Type B pancreatic cell (in vitro differentiated cells): Measurements from ENCODE around the gene ZNF385D. TPM values are rescaled to one million over a fixed set of nuclear protein-coding genes. Genes with fewer than 3 reads are reported as not detected.

ENCODE experiments used
- DNase-seq: peaks from one replicate; pipeline ENCODE4 v3.0.0; 2021; ENCODE audit warnings: mixed read lengths; ENCODE audit not compliant: unreplicated experiment; ENCODE audit errors: extremely low spot score
- H3K27ac Mint-ChIP-seq: 2 replicates; pipeline ENCODE4 v1.8.0; 2021; ENCODE audit warnings: mild to moderate bottlenecking, mixed read lengths
- H3K27me3 Mint-ChIP-seq: 2 replicates; pipeline ENCODE4 v1.8.0; 2021; ENCODE audit warnings: mixed read lengths
- H3K36me3 Mint-ChIP-seq: 2 replicates; pipeline ENCODE4 v1.8.0; 2021; ENCODE audit warnings: mixed read lengths
- H3K4me1 Mint-ChIP-seq: one replicate; pipeline ENCODE4 v1.8.0; 2021; ENCODE audit warnings: mixed read lengths; ENCODE audit not compliant: unreplicated experiment
- H3K4me3 Mint-ChIP-seq: 2 replicates; pipeline ENCODE4 v1.8.0; 2021; ENCODE audit warnings: mild to moderate bottlenecking, mixed read lengths
- H3K9me3 Mint-ChIP-seq: 2 replicates; pipeline ENCODE4 v1.8.0; 2021; ENCODE audit warnings: mixed read lengths
- total RNA-seq: library from RNA; stranded (reverse); gene quantifications from 2 replicates; pipeline ENCODE4 v1.2.1, GENCODE V29; 2021; ENCODE audit warnings: low replicate concordance
- TF ChIP-seq, protein P1 (sequence below): fragments of 200-600 bp; sonication (generic); conservative IDR thresholded peaks from 2 replicates; pipeline ENCODE4 v1.5.0; 2021; ENCODE audit warnings: antibody characterized with exemption, mild to moderate bottlenecking

The ZNF385D gene
- total RNA-seq, 1 donor from 2014 or later = 7.5 TPM

DNA sequence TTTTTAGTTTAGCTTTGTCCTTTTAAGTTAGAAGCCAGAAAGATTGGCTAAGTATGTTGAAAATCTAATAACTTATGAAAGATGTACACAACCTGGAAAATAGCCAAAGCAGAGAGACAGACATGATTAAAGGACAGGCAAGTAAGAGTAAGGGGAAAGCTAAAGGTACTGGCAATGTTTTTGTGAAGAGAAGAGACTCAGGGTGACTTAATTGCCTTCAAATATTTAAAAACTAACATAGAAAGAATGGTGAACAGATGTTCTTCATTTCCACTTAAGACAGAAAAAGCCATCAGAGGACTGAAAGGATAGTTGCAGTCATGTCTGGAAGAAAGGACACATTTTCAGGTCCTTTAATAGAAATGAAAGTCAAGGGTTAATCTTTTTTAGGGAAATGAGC, 68.8 kb downstream of the ZNF385D start:
- TF ChIP-seq, protein P1, sequence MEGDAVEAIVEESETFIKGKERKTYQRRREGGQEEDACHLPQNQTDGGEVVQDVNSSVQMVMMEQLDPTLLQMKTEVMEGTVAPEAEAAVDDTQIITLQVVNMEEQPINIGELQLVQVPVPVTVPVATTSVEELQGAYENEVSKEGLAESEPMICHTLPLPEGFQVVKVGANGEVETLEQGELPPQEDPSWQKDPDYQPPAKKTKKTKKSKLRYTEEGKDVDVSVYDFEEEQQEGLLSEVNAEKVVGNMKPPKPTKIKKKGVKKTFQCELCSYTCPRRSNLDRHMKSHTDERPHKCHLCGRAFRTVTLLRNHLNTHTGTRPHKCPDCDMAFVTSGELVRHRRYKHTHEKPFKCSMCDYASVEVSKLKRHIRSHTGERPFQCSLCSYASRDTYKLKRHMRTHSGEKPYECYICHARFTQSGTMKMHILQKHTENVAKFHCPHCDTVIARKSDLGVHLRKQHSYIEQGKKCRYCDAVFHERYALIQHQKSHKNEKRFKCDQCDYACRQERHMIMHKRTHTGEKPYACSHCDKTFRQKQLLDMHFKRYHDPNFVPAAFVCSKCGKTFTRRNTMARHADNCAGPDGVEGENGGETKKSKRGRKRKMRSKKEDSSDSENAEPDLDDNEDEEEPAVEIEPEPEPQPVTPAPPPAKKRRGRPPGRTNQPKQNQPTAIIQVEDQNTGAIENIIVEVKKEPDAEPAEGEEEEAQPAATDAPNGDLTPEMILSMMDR = no peak
- Mint-ChIP-seq H3K4me3 (no peak overlapping the region), H3K27ac (no peak overlapping the region), H3K36me3 (no peaks in the 10 kb centered on the region), H3K4me1 (peaks cover 15% of the 10 kb centered on the region), H3K27me3 (no peaks in the 10 kb centered on the region), H3K9me3 (no peaks in the 10 kb centered on the region)
- DNase-seq = no peak

DNA sequence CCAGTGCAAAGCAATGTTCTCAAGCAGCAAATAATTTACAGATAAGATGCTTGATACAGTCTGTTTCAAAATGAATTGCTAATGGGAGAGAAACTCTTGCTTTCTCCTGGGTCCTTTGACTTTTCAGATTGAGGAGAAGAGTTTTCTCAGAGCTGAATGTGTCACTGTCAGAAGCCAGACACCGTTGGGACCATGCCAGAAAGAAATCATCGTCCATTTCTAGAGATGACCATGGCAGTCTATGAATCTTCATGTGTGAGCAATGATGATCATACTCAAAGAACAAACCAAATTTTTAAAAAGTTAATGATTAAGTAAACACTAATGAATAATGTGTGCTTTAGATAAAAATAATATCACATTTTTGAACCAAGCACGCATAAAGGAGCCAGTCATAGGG, 77.6 kb downstream of the ZNF385D start:
- H3K36me3 Mint-ChIP-seq = no peaks in the 10 kb centered on the region
- TF ChIP-seq, protein P1 = no peak
- peaks cover 2% of the 10 kb centered on the region for H3K4me1 Mint-ChIP-seq
- H3K27me3 Mint-ChIP-seq = no peaks in the 10 kb centered on the region
- H3K9me3 Mint-ChIP-seq = no peaks in the 10 kb centered on the region
- no peak overlapping the region for H3K27ac Mint-ChIP-seq
- DNase-seq = no peak
- H3K4me3 Mint-ChIP-seq = no peak overlapping the region

DNA sequence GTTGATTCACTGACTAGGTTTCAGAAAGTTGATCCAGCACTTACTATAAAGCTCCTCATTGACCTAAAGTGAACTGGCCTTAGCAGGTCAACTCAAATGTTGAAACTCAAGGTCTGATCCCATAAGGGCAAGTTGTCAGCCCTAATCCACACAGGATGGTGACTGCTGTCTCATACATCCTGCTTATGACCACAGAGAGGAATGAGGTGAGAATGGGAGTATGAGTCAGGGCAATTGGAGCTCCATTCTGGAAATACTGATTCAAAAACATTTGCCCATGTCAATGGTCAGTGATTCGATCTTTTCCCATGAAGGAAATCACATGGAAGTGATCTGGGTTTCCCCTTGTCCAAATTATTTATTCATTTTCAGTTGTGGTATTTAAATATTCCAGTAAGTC, 78.7 kb downstream of the ZNF385D start:
- no peaks in the 10 kb centered on the region for H3K9me3 Mint-ChIP-seq
- TF ChIP-seq, protein P1 = no peak
- no peak for DNase-seq
- no peaks in the 10 kb centered on the region for H3K4me1 Mint-ChIP-seq
- no peak overlapping the region for H3K27ac Mint-ChIP-seq
- no peak overlapping the region for H3K4me3 Mint-ChIP-seq
- H3K36me3 Mint-ChIP-seq = no peaks in the 10 kb centered on the region
- H3K27me3 Mint-ChIP-seq = no peaks in the 10 kb centered on the region

DNA sequence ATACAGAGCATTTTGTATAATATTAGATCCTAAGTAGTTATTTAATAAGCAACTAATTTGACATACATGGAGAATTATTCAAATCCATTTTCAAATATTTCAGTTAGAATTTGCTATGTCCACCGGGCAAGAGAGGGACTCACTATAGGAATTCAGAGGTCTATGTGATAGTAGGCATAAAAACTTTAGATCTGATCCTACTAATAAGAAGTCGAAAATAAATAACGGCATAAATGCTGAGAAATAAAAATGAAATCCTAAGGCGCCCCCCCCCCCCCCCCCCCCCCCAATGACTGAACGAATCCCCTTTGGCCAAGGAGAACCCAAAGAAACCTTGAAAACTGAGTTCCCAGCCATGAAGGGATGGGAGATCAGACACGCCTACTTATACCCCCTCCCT, 80.6 kb downstream of the ZNF385D start:
- DNase-seq = no peak
- no peaks in the 10 kb centered on the region for H3K36me3 Mint-ChIP-seq
- H3K4me1 Mint-ChIP-seq = no peaks in the 10 kb centered on the region
- H3K27me3 Mint-ChIP-seq = no peaks in the 10 kb centered on the region
- H3K4me3 Mint-ChIP-seq = no peak overlapping the region
- TF ChIP-seq, protein P1 = no peak
- H3K9me3 Mint-ChIP-seq = no peaks in the 10 kb centered on the region
- no peak overlapping the region for H3K27ac Mint-ChIP-seq

DNA sequence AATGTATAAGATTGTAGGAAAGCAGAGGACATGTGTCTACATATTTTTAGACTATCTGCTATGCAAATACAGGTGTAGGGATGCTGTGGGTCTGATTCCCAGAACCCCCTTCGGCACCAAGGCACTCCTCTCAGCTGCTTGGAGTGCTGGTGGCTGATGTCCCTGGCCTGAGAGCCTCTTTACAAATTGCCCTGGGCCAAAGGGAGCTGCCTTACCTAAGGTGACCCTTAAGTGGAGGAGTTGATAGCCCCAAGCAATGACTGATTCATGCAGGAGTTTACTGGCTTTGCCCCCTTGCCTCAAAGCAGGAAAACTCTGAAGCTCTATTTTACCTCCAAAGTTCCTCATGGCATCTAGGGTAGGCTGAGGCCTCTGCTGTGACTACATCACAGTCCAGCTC, 83.0 kb downstream of the ZNF385D start:
- Mint-ChIP-seq H3K36me3 (no peaks in the 10 kb centered on the region), H3K27me3 (no peaks in the 10 kb centered on the region), H3K4me3 (no peak overlapping the region), H3K4me1 (no peaks in the 10 kb centered on the region), H3K27ac (no peak overlapping the region), H3K9me3 (no peaks in the 10 kb centered on the region)
- no peak for DNase-seq
- TF ChIP-seq, protein P1 = no peak
